Right forelimb (tissue), 1 donor: ENCODE data around the gene DBNDD1.

Experiments used
- DNase-seq: peaks from one replicate; pipeline ENCODE4 v3.0.0-alpha.2; 2018

The DBNDD1 gene

DNA sequence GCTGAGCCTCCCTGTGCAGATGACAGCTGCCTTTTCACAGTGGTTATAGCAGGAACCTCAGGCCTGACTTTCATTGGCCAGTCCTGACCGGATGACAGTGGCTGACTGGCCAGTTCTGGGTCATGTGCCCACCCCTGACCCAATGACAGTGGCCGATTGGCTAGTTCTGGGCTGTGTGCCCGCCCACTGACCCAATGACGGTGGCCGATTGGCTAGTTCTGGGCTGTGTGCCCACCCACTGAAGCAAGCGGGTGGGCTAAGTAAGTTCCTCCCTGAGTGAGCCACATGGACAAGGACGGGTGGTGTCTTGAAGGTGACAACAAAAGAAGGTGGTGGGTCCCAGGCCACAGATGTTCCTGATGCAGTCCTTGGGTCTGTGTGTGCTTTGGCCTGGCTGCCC, 61.2 kb downstream of the DBNDD1 start:
- no peak for DNase-seq

DNA sequence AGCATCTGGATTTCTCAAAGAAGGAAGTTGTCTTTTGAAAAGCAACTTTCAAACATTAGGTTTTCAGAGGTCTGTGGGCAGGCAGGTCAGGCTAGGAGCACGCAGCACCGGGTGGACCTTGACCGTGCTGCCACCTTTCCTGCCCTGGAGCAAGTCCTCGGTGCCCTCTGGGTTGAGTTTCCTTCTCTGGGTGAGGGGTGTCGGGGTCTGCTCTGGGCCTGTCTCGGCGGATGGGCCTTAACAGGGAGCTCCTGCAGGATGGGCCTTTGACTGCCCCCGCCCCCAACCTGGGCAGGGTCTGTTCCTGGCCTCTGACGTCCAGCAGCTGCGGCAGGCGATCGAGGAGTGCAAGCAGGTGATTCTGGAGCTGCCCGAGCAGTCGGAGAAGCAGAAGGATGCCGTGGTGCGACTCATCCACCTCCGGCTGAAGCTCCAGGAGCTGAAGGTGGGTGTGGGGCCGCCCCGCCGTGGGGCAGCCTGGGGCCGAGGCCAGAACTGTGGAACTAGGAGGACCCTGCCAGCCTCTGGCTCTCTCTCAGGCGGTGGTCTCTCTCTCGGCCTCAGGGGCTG, 62.0 kb downstream of the DBNDD1 start:
- no peak for DNase-seq

DNA sequence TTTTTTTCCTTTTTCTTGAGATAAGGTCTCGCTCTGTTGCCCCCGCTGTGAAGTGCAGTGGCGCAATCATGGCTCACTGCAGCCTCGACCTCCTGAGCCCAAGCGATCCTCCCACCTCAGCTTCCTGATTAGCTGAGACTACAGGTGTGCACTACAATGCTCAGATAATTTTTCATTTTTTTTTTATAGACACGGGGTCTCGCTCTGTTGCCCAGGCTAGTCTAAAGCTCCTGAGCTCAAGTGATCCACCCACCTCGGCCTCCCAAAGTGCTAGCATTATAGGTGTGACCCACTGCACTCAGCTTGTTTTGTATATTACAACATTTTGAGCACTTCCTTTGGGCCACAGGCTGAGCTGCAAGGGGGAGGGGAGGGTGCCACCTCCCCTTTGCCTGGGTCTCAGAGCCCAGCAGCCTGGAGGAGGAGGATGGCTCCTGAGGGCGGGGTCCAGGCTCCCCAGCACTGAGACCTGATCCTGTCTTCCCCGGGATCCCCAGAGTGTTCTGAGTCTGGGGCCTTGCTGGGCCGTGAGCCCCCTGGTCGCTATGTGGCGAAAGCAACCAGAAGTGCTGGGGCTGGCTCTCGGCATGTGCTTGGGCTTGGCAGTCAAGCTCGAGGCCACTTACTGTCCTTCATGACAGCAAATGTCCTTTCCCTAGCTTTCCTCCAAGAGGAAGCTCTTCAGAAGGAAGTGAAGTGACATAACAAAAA, 62.6 kb downstream of the DBNDD1 start:
- no peak for DNase-seq

DNA sequence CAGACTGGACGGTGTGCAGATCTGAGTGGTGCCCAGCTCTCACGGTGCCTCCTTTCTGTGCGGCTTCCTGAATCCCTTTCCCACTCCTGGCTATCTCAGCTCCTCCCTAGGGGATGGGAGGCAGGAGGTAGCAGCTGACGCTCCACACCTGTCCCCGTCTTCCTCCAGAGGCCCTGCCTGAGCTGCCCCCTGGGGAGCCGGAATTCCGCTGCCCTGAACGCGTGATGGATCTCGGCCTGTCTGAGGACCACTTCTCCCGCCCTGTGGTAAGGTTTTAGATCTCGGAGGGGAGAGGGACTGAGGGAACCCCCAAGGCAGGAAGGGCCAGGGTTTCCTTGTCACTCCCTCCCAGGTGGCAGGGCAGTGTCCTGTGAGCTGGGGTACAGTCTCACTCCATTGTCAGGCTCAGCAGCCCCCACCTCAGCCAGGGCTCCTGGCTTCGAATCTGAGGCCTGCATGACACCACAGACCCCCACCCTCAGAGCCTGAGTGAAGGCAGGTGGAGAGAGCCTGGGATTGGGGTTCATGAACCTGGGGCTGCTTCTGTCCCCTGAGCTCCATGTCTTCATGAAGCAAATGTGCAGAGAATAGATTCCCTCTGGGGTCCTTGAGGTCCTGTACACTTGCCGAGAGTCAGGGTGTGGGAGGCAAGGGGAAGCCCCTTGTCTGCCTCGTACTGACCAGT, 64.1 kb downstream of the DBNDD1 start:
- DNase-seq: no peak
